Measurements from ENCODE around the gene SMOC1. TPM values are rescaled to one million over a fixed set of nuclear protein-coding genes. Genes with fewer than 3 reads are reported as not detected.

SMOC1 gene
- total RNA-seq, 1 experiment from 2014 or later, result 0.46 TPM

GRCh38 chr14:70011098-70011497, 131.9 kb downstream of the SMOC1 start:
- no peak overlapping the region for H3K4me3 ChIP-seq (ENCODE audit: low read depth in 2 of 2, low read length in 2 of 2)
- ATAC-seq (no peak), DNase-seq (ENCODE audit: low read depth, low spot score) (no peak)
- no TSS peak for BruUV-seq (replicated peaks)
- POLR2A ChIA-PET, result no interaction called here
- peaks cover 5% of the 10 kb centered on the region; the same call in 1 of the 2 replicates for H3K27me3 ChIP-seq (ENCODE audit: control insufficient read depth, insufficient read depth, low read length)
- H3K4me1 ChIP-seq (ENCODE audit: control insufficient read depth, insufficient read depth, low read length), result no peaks in the 10 kb centered on the region
- CTCF ChIA-PET, result no interaction called here
- no peaks in the 10 kb centered on the region for H3K9me3 ChIP-seq (ENCODE audit: control insufficient read depth, insufficient read depth, low read depth, low read length)
- no peaks in the 10 kb centered on the region for H3K36me3 ChIP-seq (ENCODE audit: control insufficient read depth, insufficient read depth, low read length)
- no peak for TF ChIP-seq CTCF (IDR thresholded peaks at IDR 0.05)
- TF ChIP-seq SIN3A (IDR thresholded peaks at IDR 0.05; ENCODE audit: borderline replicate concordance, insufficient read depth, low read depth, low read length), result no peak
- no peak for TF ChIP-seq POLR2AphosphoS5 (IDR thresholded peaks at IDR 0.05; ENCODE audit: low read depth, low read length)
- no peak for TF ChIP-seq TCF7L2 (IDR thresholded peaks at IDR 0.05; ENCODE audit: low read depth, low read length)
- no peak for TF ChIP-seq REST (IDR thresholded peaks at IDR 0.05; ENCODE audit: insufficient read depth in 1 of 2, low read depth in 2 of 2, low read length in 1 of 2)
- intact Hi-C loops (cut with micrococcal nuclease; ENCODE audit: unreplicated experiment) (no loop called here), in situ Hi-C loops (cut with HindIII; ENCODE audit: low pct_unique_long_range_greater_than_20kb, low sequenced_read_pairs) (no loop called here)
- no peak overlapping the region for H3K27ac ChIP-seq (ENCODE audit: low read length)

- CTCF ChIA-PET, result no interaction called here
- H3K9me3 ChIP-seq (ENCODE audit: control insufficient read depth, insufficient read depth, low read depth, low read length), result no peaks in the 10 kb centered on the region
- TF ChIP-seq REST (IDR thresholded peaks at IDR 0.05; ENCODE audit: insufficient read depth in 1 of 2, low read depth in 2 of 2, low read length in 1 of 2) (no peak), SIN3A (IDR thresholded peaks at IDR 0.05; ENCODE audit: borderline replicate concordance, insufficient read depth, low read depth, low read length) (no peak)
- H3K4me3 ChIP-seq (ENCODE audit: low read depth in 2 of 2, low read length in 2 of 2), result no peak overlapping the region
- in situ Hi-C loops (cut with HindIII; ENCODE audit: low pct_unique_long_range_greater_than_20kb, low sequenced_read_pairs) (no loop called here), intact Hi-C loops (cut with micrococcal nuclease; ENCODE audit: unreplicated experiment) (no loop called here)
- ATAC-seq (no peak), DNase-seq (ENCODE audit: low read depth, low spot score) (no peak)
- H3K4me1 ChIP-seq (ENCODE audit: control insufficient read depth, insufficient read depth, low read length), result no peaks in the 10 kb centered on the region
- H3K27ac ChIP-seq (ENCODE audit: low read length), result no peak overlapping the region
- POLR2A ChIA-PET, result no interaction called here
- H3K36me3 ChIP-seq (ENCODE audit: control insufficient read depth, insufficient read depth, low read length), result no peaks in the 10 kb centered on the region
- peaks cover 5% of the 10 kb centered on the region; the same call in 1 of the 2 replicates for H3K27me3 ChIP-seq (ENCODE audit: control insufficient read depth, insufficient read depth, low read length)
- BruUV-seq (replicated peaks), result no TSS peak
These were observed 132.5 kb downstream of the SMOC1 start for GRCh38 chr14:70011708-70012107.

Measured in Panc1 (cell line).